ENCODE data around the gene AGFG2.
A peak's percentile ranks its signal among the peaks of the same experiment; 100 is the strongest.
"Not testable (repeated sequence)": the region's sequence is repeated elsewhere in the genome, so short reads cannot be mapped to it uniquely, and the experiment has no call there.

The AGFG2 gene

DNA sequence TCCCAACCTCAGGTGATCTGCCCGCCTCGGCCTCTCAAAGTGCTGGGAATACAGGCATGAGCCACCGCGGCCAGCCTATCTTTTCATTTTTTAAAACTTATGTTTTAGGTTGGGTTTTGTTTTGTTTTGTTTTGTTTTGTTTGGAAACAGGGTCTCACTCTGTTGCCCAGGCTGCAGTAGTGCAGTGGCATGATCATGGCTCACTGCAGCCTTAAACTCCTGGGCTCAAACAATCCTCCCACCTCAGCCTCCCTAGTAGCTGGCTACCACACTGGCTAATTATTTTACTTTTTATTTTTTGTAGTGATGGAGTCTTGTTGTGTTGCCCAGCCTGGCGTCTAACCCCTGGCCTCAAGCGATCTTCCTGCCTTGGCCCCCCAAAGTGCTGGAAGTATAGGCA is 19.4 kb upstream of the AGFG2 start:
- DNase-seq: no peak

DNA sequence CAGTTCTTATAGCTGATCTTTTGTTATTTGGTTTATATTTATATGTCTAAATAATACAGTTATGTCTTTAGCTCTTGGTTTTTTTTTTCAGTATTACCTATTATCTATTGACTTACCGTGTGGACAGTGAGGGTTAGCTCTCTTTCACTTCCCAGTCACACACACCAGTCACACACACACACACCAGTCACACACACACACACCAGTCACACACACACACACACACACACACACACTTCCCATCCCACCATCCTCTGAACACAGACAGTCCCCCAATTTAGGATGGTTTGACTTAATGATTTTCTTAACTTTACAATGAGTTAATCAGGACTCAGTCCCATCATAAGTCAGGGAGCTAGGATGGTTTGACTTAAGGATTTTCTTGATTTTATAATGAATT is 18.9 kb upstream of the AGFG2 start:
- no peak for DNase-seq

DNA sequence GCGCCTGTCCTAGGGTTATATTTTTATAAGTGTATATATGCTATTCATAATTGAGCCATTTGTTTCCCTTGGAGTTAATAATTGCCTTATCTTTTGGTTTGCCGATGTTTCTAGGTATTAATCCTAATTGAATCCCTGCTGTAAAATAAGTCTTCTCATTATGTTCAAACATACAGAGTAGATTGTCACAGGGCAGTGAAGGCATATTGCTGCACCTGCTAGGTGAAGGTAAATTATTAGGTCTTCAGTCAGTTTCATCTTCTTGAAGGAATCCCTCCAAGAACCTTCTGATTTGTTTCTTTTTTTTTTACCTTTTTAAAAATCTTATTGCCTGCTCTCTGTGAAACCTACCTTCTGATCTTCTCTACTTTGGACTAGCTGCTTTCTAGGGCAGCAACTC is 17.9 kb upstream of the AGFG2 start:
- DNase-seq: no peak

DNA sequence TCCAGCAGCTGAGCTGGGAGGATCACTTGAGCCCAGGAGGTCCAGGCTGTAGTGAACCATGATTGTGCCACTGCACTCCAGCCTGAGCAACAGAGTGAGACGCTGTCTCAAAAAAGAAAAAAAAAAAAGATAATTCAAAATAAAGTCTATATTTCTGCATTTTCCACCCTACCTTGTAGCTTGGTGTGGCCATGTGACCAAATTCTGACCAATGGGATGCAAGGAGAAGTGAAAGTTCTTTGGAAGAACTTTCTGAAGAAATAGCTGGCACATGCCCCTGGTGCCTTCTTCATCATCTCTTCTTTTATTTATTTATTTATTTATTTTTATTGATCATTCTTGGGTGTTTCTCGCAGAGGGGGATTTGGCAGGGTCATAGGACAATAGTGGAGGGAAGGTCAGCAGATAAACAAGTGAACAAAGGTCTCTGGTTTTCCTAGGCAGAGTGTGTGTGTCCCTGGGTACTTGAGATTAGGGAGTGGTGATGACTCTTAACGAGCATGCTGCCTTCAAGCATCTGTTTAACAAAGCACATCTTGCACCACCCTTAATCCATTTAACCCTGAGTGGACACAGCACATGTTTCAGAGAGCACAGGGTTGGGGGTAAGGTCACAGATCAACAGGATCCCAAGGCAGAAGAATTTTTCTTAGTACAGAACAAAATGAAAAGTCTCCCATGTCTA is 17.0 kb upstream of the AGFG2 start:
- DNase-seq: not testable (repeated sequence)

DNA sequence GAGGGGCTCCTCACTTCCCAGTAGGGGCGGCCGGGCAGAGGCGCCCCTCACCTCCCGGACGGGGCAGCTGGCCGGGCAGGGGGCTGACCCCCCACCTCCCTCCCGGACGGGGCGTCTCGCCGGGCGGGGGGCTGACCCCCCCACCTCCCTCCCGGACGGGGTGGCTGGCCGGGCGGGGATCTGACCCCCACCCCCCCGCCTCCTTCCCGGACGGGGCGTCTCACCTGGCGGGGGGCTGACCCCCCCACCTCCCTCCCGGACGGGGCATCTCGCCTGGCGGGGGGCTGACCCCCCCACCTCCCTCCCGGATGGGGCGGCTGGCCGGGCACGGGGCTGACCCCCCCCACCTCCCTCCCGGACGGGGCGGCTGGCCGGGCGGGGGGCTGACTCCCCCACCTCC is 15.8 kb upstream of the AGFG2 start:
- not testable (repeated sequence) for DNase-seq

DNA sequence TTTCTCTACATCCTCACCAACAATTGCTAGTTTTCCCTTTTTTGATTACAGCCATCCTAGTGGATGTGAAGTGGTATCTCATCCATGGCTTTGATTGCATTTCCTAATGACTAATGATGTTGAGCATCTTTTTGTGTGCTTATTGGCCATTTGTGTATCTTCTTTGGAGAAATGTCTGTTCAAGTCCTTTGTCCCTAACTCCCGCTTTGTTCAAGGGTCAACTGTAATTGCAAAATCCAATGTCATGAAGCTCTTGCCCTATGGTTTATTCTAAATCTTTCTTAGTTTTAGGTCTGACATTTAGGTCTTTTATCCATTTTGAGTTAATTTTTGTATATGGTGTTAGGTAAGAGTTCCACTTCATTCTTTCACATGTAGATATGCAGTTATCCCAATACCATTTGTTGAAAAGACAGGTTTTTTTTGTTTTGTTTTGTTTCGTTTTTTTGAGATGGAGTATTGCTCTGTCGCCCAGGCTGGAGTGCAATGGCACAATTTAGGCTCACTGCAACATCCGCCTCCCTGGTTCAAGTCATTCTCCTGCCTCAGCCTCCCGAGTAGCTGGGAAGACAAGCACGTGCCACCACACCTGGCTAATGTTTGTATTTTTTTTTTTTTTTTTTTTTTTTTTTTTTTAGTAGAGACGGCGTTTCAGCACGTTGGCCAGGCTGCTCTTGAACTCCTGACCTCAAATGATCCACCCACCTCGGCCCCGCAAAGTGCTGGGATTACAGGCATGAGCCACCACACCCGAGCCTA is 10.7 kb upstream of the AGFG2 start:
- DNase-seq: not testable (repeated sequence)

DNA sequence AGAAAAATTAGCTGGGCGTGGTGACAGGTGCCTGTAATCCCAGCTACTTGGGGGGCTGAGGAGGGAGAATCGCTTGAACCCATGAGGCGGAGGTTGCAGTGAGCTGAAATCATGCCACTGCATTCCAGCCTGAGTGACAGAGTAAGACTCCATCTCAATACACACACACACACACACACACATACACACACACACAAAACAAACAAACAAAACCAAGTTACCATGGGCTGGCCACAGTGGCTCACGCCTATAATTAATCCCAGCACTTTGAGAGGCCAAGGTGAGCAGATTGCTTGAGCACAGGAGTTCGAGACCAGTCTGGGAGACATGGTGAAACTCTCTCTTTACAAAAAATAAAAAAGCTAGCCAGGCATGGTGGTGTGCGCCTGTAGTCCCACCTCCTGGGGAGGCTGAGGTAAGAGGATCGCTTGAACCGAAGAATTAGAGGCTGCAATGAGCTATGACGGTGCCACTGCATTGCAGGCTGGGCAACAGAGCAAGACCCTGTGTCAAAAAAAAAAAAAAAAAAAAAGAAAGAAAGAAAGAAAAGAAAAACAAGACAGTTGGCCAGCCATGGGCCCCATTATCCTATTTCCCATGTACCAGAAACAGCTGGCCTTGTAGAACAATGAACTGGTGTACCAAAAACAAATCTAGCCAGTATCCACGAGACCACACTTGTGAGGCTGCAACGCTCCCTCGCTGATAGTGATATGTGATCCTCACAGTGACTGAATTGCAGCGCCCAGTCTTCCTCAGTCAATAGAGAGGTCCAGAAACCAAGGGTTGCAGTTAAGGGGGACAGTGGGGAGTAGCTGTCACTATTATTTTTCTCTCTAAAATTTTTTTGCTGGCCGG is 6.6 kb upstream of the AGFG2 start:
- DNase-seq: no peak

DNA sequence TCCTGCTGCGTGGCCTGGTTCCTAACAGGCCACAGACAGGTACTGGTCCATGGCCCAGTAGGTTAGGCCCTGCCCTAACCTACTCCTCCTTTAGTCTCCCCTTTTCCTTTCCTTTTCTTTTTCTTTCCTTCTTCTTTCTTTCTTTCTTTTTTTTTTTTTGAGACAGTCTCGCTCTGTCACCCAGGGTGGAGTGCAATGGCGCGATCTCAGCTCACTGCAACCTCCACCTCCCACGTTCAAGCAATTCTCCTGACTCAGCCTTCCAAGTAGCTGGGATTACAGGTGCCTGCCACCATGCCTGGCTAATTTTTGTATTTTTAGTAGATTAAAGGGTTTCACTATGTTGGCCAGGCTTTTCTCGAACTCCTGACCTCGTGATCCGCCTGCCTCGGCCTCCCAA is 3.0 kb upstream of the AGFG2 start:
- DNase-seq: not testable (repeated sequence)

DNA sequence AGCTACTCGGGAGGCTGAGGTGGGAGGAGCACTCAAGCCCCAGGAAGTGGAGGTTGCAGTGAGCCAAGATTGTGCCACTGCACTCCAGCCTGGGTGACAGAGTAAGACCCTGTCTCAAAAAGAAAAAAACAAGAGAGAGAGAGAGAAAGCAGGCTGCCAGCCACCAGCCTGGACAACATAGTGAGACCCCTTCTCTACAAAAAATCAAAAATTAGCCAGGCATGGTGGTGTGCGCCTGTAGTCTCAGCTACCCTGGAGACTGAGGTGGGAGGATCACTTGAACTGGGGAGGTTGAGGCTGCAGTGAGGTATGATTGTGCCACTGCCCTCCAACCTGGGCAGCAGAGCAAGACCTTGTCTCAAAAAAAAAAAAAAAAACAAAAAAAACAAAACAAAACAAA is 2.3 kb upstream of the AGFG2 start:
- DNase-seq: not testable (repeated sequence)

DNA sequence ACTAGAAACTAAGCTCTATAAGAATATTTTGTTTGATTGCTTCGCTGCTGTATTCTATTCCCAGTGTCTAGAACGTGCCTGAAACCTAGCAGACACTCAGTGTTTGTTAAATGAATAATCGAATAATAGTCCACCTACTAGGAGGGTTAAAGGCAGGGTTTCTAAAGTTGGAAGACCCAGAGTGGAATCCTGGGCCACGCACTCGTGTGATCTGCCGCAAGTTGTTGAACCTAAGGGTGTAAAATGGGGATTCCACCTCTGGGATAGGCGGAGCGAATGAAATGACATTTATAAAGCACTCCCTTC is 702 bp upstream of the AGFG2 start:
- no peak for DNase-seq

DNA sequence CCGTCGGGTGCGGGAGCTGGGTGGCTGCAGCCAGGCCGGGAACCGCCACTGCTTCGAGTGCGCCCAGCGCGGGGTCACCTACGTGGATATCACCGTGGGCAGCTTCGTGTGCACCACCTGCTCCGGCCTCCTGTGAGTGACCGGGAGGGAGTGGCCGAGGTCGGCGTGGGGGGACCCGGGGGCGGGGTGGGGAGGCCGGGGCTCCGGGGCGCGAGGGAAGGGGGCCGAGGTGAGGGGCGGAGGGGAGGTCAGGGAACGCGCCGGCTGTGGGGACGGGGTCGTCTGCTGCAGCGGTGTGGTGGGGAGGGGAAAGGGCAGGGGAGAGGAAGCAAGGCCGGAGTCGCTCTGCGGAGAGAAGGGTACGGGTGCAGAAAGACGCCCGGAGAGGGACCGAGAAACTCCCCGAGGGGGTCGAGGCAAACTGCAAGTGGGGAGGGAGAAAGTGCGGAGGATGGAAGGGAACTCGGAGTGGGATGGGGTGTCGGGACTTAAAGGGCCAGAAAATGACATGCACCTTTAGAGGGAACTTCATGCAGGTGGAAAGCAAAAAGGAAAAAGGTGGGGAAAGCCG is 518 bp downstream of the AGFG2 start:
- DNase-seq: peak in 2 of 51 donors; percentile 25 to 51

DNA sequence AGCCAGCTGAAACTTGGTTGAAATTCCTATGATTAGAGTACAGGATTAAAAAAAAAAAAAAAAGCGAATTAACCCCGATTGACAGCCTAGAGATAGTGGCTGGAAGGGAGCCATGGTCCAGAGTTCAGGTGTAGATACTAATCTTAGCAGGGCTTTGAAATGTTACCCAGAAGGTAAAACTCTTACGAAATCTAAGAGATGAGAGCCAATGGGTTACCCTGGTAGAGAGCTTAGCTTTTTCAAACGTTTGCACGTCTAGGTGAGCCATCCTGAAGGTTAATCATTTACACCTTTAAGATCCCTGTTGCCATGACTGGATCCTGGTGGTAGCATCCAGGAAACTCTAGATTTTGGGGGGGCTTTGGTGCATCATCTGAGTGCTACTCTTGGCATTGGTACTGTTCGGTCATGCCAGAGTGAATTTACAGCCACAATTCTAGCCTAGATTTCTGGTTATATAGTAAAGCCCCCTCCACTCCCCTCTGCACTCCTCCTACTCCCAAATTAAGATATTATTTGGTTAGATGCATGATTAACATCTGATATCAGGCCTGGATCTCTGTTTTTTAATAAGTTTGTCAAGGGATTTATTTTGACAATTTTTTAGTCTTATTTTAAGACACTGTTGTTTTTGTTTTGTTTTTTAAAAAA is 1.2 kb downstream of the AGFG2 start:
- DNase-seq: no peak

DNA sequence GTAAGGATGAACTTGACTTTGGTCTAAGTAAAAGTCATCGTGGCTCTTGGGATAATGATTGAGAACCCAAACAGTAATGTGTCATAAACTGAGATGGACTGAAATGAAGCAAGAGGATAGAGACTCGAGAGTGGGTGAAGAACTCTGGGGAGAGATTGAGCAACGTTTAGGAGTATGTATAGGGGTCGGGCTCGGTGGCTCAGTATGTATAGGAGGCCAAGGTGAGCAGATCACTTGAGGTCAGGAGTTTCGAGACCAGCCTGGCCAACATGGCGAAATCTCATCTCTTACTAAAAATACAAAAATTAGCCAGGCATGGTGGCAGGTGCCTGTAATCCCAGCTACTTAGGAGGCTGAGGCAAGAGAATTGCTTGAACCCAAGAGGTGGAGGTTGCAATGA is 2.3 kb downstream of the AGFG2 start:
- DNase-seq: not testable (repeated sequence)

DNA sequence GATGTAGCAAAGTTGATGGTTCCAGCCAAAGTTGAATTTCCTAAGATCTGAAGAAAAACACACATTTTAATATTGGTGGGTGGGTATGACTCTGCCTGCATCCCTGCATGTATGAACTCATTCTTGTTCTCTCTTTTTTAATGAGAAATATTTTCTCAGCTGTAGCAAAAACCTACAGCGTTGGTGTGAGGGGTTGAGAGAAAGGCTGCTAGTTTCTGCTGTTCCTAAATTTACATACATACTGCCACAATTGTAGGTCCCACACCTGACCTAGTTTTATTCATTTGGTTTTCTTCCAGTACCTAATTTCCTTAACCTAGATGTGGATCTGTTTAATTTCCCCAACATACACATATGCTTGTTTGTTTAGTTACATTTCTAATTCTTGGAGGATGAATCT is 4.6 kb downstream of the AGFG2 start:
- DNase-seq: peak in 1 of 51 donors; percentile 22

DNA sequence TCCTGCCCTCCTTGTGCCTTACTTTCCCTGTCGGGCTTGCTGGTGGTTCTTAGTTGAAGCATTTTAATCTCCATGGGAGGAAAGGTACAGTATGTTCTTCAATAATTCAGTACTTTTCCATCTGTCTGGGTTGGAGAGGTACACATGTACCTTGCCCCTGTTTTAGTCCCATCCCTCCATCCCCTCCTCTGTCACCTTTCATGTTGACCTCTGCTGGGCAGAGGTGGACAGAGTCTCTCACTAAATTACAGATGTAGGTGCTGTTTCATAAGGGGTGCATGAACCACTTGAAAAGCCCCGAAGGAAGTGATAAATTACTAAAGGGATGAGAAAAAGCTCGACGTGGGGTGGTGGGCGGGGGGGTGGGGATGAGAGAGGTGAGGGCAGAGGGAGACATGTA is 5.4 kb downstream of the AGFG2 start:
- no peak for DNase-seq

DNA sequence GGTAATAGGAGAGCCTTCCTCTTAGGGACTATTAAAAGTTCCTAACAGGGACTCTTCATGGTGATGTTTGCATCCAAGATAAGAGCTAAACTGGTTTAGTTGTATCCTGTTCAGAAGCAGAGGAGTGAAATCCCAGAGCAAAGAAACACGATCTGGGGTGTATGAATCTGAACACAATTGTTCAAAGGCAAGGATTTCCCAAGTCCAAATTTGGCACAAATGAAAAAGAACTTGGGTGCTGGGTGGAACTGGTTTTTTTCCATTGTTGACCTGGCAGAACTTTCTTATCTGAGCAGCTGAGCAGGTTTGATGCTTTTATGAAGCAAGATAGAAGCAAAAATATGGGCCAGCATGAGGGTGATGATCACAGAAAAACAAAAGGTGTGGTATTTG is 6.0 kb downstream of the AGFG2 start:
- DNase-seq: peak in 1 of 51 donors; percentile 21

DNA sequence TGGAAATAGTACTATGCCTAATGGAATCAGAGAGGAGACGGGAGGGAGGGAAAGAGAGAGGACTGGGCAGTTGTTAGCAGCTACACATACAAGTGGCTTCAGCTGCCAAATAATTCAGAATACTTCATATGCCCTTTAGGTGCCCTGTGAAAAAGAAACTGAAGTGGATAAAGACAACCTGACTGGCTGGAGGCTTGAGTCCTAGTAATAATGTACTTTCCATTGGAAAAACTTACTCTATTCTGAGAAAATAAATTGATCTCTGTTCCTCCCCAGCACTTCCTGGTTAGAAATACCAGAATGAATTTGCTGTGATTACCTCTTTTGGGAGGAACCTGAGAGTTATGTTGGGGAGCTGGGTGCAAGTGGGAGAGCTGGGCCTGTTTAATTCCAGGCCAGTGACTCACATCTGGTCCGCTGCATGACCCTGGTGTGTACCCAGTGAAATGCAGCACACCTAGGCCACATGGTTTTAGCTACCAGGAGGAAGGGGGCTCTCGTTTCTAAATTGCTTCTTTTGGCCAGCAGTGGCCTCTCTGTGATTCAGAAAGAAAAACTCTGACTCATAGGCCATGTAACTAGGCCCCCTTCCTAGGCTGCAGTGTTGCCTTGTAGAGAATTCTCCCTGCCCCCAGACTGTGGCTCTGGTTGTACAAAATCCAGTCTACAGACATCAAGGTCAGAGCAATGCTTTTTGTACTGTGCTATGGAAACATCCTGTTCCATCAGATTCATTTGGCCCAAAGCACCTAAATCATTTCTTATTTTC is 6.5 kb downstream of the AGFG2 start:
- peak in 23 of 51 donors; percentile 5 to 76 (median 31) for DNase-seq

DNA sequence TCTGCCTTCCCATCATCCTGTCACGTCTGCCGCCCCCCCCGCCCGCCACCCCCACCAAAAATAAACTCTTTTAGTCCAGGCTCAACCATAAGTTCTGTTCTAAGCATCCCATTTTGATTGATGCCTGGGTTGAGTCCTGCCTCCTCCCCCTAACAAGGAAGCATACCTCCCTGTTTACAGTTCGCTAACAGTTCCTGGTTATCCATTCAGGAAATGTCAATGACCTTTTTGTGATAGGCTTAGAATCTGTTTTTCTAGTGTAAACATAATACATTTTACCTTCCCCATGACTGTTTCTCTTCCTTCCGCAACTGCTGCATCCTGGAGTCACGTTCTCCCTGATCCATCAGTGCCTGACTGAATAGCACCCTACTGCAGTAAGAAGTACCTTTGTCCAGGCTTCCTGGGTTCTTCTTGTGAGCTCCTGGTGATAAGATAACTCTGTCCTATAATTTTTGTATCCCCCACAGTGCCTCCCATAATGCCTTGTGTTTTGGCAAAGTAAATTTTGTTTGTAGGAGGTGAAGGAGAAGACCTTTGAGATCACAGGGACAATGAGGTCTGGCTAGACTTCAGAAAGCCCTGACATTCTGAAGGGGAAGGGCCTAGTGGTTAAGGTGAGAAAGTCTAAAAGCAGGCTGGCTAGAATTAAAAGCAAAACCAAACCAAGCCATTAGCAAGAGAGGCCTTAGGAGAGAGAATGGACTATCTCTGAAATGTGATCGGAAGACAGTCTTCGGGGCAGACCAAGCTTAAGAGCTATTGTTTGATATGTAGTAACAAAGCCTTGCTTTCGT is 7.3 kb downstream of the AGFG2 start:
- no peak for DNase-seq

DNA sequence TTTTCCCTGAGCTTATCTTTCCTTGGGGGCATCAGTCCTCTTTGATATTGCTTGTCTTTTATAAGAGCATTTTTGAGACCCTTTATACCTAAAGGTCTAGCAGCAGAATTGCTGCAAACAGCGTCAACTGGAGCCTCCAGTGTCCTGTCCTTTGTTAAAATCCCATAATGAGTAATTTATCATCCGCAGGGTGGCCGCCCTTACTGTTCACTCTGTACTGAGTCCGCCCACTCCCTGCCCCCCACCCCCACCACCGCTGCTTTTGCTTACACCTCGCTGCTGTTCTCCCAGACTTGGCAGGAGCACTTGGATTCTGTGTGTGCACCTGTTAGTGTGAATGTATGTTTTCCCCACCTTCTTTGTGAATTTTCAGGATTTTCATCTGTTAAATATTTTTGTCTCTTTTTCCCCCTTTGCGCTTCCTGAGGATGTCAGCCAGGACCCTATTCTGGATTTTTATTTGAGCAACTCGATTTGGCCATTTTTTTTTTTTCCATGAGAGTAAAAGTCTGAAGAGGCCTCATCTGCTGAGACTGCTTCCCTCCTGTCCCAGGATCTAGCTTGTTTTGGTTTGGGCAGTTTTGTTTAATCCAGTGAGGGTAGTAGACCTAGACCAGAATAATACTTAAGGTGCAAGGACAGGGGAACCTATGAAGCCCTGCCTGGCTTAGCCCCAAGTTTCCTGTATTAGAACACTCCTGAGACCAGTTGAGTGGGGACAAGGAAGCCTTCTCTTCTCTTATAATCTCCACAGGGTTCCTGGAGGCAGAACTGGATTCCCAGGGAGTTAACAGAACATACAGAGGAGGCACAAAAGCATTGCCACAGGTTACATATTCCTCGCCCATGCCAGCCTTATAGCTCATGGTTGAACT is 8.2 kb downstream of the AGFG2 start:
- DNase-seq: peak in 3 of 51 donors; percentile 8 to 35 (median 25)

Measured in hypothalamus (tissue), 51 donors.